Measurements from ENCODE around the gene ABI3BP.

ABI3BP gene

DNA sequence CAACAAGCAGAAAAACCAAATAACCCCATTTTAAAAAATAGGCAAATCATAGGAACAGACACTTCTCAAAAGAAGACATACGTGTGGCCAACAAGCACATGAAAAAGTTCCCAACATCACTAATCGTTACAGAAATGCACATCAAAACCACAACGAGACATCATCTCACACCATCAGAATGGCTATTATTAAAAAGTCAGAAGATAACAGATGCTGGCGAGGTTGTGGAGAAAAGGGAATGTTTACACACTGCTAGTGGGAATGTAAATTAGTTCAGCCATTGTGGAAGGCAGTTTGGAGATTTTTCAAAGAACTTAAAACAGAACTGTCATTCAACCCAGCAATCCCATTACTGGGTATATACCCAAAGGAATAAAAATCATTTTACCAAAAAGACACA lies 60.7 kb downstream of the ABI3BP start:
- DNase-seq: no peak

DNA sequence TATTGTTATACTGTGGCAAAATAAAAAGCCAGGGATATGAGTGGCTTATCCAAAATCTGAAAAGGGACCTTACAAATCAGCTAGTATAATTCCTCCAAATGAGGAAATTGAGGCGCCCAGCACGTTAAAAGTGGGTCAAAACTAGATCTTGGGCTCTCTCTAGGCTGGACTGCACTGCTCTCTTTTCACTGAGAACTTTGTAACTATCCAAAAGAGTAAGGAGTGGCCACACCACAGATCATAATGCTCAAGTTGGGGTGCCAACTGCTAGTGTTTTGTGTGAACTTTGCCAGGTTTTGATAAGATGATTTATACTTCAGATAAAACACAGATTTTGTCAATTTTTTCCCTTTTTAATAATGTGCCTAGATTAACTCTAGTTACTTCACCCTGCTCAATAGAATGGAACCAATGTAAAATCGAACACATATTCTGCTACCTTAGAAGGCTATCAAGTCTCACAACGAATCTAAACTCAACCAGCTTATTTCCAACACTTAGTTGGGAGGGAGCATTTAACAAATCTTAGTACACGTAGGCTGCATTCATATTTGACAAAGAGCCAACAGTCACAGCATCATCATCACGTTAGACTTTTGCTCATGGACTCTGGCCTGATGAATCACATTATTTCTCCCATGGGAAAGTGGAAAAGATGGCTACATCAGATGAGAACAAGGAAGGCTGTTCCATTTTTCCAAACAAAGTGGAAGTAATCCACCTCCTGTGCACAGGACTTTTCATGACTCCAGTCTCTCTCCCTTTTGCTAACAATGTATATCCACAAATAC lies 64.4 kb downstream of the ABI3BP start:
- DNase-seq: no peak

DNA sequence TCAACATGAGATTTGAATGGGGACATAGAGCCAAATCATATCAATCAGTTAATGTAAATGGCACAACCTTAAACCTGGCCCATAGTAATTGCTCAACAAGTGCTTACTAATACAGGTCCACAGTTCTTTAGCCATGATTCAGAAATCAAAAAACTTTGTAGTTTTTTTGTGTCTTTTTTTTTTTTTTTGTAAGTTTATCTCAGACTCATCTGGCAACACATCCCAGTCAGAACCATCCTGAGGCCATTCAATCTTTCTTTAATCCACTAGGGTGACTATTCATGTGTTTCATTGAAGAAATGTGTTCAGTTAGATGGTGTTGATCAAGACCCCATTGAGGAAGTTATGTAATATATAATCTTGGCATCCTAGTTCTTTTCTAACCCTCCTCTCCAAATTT lies 65.4 kb downstream of the ABI3BP start:
- no peak for DNase-seq

DNA sequence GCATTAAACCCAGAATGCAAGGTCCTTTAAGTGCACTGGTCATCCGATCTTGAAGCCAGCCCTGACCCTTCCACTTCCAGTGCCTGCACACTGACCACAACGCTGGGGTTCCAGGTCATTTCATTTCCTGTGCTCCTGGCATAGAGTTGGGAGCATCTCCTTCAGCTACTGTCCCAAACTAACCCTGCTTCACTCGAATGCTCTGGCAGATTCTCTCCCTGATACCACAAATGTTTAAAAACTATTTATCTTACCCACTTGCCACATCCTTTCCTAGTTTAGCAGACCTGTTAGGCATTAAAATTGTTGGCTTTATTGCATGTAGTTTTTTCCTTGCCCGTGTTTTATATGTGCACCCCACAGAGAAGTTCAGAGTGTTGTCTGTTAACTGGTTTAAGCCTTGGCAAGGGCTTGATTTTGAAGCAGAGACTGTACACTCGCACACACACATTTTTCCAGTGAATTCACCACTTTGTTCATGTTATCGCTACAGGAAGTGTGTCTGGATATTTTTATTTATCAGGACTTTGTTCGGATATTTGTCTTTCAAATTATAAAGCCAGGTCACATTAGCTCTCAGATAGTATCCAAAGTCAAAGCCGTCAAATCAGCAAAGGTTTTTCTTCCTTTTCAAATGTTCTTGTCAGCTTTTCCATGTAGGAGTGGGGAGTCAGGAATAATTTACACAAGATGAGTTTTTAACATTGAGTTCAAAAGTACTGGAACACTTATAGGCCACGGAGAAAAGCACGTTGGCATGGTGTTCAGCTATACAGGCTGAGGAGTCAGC lies 77.3 kb downstream of the ABI3BP start:
- DNase-seq: no peak

DNA sequence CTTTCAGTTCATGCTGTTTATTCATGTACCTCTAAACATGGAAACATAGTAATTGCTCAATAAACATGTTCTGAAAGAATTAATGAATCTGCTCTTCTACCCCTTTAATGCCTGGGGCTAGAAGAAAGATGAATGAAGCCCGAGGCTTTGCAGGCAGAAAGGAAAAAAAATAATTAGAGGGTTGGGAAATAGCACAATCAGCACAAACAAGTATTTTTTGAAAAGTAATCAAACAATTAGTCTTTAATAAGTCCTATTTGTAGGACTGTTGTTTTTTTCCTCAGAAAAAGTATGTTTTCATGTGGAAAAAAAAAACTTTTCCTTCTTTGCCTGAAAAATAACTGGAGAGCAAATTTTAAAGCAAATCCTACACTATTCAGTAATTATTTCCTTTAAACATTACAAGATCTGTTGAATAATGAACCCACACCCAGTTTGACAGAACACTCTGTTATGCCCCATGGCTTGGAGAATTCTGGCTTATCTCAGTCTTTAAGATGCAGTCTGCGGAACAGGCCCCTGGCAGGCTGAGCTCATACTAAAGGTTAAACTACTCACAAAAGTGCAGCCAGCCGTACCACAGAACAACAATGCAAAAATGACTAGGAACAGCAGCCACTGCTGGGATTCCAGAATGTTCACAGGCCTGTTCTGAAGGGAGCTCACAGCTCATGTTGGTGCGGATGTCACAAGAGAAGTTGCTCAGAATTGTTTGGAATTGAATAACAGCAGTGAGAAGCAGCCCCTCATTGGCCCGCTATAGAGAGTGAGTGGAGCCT lies 79.2 kb downstream of the ABI3BP start:
- no peak for DNase-seq

DNA sequence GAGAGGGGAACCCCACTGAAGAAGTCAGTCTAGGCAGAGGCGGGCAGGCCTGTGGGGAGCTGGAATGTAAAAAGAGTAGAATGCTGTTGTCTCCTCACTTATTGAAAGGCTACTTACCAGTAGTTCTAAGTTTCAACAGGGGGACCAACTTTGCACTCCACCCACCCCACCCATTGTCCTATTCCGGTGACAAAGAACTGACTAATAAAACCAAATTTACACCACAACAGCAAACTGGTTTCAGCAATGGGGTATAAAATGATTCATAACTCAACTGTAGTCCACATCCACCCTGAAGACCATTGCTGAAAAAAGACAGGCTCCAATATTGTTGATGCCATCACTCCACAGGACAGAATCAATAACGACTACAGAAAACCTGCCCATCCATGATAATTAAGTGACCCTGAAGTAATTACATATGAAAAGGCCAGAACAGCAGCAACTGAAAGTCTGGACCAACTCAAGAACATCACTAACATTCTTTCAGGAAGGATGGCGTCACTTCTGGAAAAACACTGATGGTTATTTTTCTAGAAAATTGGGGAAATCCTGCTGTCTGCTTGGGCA lies 80.2 kb downstream of the ABI3BP start:
- no peak for DNase-seq

DNA sequence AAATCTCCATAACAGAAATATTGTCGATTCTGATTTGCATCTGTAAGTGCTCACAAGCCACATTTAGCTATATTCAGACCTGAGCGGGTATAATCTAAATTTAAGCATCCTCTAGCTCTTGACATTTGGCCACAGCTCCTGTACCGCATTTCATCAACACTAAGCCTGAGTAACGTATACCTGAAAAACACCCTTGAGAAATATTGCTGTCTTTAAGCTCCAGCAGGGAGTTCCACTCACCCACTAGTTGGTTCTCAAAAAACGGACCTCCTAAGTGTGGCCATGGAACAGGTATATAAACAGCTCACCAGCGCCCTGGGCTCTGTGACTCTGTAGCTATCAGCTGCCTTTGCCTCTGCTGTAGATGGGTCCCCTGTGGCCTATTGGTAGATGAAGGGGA lies 80.7 kb downstream of the ABI3BP start:
- DNase-seq: no peak

DNA sequence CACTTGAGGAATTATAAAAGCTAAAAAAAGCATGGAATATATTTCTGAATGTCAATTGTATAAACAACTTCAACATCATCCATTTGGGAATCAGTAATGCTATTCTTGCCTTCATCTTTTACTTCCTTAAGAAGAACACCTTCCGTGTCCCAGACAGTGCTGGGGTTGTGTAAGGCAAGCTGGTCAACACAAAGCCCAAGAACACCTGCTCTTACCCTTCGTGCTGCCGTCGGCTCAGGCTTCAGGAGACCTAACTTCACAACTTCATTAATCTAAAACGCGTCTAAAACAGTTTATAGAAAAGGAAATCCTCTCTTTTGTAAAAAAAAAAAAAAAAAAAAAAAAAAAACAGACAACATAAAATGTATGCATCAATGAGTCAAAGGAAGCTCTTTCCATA lies 81.3 kb downstream of the ABI3BP start:
- no peak for DNase-seq

DNA sequence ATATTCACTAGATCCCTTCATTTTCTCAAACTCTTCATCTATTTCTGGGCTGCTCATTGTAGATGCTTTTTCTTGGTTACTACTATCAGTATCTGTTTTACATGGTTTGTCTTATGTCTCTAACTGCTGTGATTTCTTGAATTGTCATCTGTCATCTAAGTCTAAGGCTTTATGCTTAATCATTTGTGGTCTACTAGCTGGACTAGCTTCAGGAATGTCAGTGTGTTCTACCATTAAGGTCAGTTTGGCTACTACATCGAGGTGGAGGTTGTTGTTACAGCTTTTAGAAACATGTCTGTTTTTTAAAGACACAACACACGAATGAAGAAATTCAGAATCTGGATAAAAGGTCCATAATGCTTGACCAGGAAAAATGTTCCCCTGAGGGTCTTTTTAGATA lies 82.2 kb downstream of the ABI3BP start:
- DNase-seq: no peak

DNA sequence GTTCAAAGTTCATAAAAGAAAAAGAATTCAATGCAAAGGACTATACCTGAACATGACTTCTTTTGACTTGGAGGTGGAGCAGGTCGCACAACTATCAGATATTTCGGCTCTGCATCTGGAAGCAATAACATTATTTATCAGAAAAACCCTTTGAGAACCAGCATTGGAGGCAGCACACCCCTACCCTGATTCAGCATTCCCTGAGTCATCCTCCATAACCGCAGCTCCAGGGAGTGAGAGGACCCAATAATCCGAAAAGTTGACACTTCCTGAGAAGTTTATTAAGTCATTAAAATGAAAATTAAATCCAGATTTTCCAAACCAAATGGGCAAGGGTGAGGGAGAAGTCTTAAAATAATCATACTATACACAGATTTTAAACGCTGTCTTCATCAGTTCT lies 90.6 kb downstream of the ABI3BP start:
- no peak for DNase-seq

DNA sequence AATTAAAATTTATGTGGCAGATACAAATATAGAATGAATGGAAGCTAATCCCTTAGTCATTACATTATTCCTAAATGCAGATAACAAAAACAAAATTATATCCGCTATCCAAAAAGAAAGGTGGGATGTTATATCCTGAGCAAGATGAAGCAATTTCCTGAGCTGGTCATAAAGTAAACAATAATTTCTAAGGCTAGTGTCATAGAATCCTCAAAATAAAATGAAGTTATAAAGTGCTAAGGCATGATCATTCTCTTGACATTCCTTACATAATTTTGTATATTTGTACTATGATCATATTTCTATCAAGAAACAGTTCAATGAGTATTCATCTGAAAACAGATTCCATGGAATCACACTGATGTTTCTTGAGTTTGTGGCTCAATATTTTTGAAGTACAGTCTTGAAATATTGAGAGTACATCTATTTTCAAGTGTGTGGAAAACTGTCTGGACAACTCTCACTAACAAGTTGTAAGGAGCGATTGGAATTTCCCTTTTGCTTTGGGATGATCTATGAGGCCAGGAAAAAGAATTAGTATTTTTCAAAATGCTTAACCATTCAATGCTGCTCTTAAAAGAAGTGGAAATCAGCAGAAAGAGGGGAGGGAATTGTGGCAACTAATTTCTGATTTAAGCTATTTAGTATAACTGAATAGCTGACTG lies 92.4 kb downstream of the ABI3BP start:
- no peak for DNase-seq

DNA sequence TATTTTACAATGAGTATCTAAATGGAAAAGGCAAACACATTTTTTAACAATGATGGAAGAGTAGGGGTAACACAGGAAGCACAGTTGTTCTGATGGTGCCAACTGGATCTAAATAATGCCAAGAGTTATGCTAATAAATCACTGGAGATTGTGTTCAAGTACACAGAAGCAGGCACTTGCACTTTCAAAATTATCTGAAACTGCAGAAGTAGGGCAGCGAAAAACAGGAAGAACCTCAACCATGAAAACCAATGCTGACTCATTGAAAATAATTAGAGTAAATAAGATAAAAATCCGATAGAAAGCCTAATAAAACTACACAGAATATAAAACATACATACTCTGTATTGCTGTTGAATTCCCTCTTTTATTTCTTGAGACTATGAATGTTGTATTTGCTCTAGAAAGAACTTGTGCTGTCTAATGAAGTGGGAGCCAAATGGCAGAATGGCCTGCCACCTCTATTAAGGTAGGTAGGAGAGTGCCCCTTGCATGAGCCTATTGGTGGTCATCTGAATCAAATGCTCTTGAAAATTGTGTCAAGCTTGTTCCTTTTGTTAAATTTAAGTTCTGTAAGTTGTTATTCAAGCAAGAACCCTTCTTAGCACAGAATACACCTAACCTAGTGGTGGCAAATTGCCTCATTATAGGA lies 93.7 kb downstream of the ABI3BP start:
- DNase-seq: peak in 1 of 2 donors; percentile 0

DNA sequence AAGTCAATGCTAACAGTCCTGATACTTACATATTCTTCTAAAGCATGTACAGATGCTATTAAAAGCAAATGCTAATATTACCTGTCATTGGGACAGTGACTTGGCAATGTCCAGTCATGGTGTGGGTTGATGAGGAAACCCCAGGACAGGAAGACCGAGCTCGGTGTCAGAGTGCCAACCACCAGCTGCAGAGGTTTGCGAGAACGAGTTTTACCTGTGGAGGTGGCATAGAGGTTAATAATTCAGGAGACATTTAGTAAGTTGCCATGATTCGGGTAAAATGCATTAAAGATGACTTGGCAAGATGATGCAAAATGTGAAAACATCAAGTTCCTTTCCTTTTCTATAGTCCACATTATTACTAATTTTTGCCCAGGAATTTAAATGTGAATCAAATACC lies 94.5 kb downstream of the ABI3BP start:
- no peak for DNase-seq

DNA sequence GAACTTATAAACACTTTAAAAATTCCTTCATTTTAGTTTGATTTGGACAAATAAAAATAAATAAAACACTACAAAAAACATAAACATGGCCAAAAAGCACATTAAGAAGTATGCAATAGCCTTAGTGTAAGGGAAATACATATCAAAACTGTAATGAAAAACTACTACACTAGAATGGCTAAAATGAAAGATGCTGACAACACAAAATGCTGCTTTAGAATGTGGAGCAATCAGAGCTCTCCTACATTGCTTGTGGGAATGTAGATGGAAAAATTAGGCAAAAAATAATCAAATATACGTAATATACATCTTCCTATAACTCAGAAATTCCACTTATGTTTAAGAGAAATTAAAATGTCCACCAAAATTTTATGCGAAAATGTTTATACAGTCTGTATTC lies 96.2 kb downstream of the ABI3BP start:
- DNase-seq: no peak

DNA sequence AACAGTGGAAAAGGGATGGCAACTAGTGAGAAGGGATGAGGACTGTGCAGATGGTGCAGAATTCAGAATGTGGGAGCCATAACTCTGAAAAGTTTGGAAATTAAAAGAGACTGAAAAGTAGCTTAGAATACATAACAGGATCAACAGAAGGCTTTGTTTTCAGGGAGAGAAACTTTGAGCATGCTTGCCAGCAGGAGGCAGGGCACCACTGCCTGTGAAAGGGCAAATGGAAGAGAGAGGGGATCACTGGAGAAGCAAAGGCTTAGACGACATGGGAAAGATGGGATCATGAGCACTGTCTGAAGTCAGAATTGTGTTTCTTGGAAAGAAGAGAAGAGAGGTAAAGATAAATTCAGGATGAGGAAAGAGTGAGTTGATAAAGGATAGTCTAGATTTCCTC lies 99.6 kb downstream of the ABI3BP start:
- DNase-seq: no peak

DNA sequence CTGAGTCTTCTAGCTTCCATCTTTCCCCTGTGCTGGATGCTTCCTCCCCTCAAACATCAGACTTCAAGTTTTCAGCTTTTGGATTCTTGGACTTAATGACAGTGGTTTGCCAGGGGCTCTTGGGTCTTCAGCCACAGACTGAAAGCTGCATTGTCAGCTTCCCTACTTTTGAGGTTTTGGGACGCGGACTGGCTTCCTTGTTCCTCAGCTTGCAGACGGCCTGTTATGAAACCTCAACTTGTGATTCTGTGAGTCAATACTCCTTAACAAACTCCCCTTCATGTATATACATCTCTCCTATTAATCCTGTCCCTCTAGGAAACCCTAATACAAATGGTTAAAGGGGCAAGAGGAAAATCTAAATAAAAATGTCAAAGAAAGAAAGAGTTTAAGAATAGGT lies 100.1 kb downstream of the ABI3BP start:
- peak in 1 of 2 donors; percentile 11 for DNase-seq

DNA sequence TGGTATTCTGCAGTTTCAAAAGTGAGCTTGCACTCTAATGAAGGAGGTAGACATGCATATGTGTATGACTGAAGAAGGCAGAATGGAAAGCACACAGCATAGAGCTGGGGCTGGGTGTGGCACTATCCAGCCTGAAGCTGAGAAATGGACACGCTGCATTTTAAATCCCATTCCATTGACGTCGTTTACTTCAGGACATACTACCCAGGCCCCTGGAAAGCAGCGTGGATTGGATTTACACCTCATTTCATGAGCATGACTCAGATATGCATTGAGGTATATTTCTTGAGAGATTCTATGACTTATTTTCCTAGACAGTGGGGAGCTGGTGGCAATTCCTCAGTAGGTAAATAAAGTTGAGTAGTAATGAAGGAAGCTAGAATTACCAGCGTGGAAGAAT lies 101.4 kb downstream of the ABI3BP start:
- DNase-seq: no peak

DNA sequence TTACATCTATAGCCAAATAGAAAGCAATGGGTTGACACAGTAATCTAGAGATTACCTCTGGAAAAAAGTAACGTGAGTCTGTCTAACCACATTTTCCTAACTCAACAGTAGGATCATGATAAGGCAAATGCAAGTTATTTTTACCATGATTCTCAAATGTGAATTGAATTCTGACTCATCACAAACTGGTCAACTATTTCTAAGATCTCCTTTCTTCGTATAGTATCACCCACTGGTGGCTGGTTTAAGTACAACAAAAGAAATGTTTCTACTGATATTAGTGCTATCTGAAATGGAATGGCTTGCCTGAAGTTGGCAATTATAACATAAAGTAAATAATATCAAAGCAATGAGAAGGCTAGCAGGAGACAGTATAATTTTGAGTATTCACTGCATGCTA lies 102.2 kb downstream of the ABI3BP start:
- no peak for DNase-seq

DNA sequence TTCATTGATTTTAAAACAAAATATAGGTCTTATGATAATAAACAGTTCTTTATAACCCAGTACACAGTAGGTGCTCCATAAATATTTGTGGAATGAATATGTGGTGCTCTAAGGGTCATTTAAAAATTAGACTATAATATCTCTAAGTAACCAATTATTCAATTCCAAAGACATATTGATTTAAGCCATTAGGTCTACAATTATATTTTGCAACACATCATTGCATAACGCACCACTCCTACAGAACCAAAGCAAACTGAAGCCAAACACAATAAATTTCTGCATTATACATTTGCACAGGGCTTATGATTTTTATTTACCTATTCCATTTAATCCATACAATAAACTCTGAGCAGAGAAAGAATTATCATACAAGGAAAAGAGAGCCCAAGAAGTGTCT lies 104.3 kb downstream of the ABI3BP start:
- no peak for DNase-seq

DNA sequence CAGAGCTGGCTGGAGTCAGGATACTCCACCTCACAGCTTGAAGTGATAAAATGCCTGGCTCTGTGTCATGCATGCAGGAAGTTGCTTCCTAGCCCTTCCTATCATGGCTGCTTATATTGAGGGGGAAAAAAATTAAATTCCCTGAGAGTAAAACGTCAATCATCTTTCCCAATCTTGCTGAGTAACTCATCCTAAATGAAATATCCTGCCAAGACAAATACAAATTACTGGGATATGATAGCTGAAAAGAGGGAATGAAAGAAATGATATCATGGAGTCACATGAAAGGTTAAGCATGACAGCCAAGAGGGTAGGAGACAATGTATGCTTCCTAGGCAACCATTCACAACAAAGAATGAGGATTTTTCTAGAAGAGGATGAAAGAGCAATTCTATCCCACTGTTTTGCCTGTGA lies 110.6 kb downstream of the ABI3BP start:
- no peak for DNase-seq

DNA sequence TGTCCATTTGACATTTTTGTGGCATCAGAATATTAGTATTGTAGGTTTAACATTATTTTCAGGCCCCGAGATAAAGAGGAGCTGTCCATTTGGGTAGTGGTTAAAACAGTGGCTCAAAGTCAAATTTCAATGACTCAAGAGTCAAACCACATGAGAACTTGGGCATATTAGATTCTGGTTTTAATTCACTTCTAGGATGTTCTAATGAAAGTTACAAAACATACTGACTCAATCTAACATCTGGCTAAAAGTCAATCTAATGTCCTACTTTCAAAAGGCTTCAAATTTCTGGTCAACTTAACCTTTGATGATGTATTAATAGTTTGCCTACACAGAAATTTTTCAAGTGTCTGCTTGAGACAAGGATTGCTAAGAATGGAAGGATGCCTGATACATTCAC lies 112.4 kb downstream of the ABI3BP start:
- no peak for DNase-seq

DNA sequence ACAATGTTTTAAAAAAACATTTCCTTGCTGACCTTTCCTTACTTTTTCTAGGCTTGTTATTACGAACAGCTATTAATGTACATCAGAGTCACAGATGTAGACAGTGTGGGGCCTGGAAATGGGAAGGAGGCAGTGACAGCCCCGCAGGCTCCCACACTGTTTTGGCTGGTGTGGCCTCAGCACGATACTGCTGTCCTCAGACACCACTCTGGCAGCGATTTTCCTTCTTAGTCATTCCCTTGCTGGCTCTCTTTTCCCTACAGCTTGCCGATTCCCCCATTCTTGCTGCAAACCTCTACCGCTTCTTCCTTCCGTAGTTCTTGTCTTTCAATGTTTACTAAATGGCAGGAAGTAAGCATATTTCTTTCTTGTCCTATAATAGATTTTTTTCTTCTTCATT lies 113.1 kb downstream of the ABI3BP start:
- no peak for DNase-seq
